Transverse colon (tissue), 3 donors: ENCODE measurements around the gene ACBD3.

Experiments used
- CTCF ChIP-seq, 5 experiments: fragments of 200-600 bp in 3 of 5; fragments of 450-650 bp in 2 of 5; sonication (generic) in 3 of 5; IDR thresholded peaks; 1 replicate in 2 of 5; 2 replicates in 3 of 5; pipeline ENCODE4 v1.5.1; 2016 to 2017; ENCODE audit warnings: antibody characterized with exemption in 5 of 5, inconsistent platforms in 3 of 5, mild to moderate bottlenecking in 2 of 5, moderate library complexity in 1 of 5
- EP300 ChIP-seq: sonication (generic); formaldehyde crosslinking; IDR thresholded peaks from one replicate; pipeline ENCODE4 v1.6.1; 2017; ENCODE audit warnings: antibody characterized with exemption, low read depth
- POLR2A ChIP-seq: fragments of 450-650 bp; IDR thresholded peaks from one replicate; pipeline ENCODE4 v1.6.1; 2016; ENCODE audit warnings: antibody characterized with exemption, mild to moderate bottlenecking, moderate library complexity

GRCh38 chr1:226154593-226154992 lies 31.9 kb downstream of the ACBD3 start:
- TF ChIP-seq CTCF (IDR thresholded peaks at IDR 0.05) (no peak), POLR2A (no peak), EP300 (no peak)
